WTC11 (cell line): ENCODE data around the gene DNM3.

Experiments used
- CTCF ChIP-seq: fragments of 200-600 bp; IDR thresholded peaks from 2 replicates; pipeline ENCODE4 v1.8.0; 2022; ENCODE audit warnings: antibody characterized with exemption
- E2F1 ChIP-seq: sonication (generic); formaldehyde crosslinking; IDR thresholded peaks from 2 replicates; pipeline ENCODE4 v1.8.0; 2022; ENCODE audit warnings: mild to moderate bottlenecking, missing genetic modification reagents
- SMAD4 ChIP-seq: sonication (generic); formaldehyde crosslinking; IDR thresholded peaks from 2 replicates; pipeline ENCODE4 v1.8.0; 2022; ENCODE audit warnings: mild to moderate bottlenecking, missing genetic modification reagents

DNA sequence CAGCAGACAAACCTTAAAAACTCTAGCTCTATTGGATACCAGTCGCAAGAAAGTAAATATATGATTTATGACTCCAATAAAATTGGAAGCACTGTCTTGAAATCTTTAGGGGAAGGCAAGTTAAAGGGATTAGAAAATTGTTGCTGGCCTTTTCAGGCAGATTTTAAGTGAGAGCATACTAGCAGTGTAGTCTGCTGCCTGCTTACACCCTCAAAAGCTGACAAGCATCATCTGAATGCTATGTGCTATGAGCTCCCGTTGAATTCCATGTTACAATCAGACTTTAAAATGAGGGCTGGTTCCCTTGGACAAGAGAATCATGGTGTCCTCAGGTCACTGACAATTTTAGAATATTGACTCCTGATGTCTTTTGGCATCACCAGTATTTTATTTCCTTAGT, 308.0 kb downstream of the DNM3 start:
- TF ChIP-seq CTCF (no peak), SMAD4 (CRISPR knock-in tag) (no peak), E2F1 (CRISPR knock-in tag) (no peak)
